ENCODE data around the gene DUXB. TPM values are rescaled to one million over a fixed set of nuclear protein-coding genes. Genes with fewer than 3 reads are reported as not detected.

DUXB gene
- total RNA-seq, 1 donor from 2014 or later = not detected

DNA sequence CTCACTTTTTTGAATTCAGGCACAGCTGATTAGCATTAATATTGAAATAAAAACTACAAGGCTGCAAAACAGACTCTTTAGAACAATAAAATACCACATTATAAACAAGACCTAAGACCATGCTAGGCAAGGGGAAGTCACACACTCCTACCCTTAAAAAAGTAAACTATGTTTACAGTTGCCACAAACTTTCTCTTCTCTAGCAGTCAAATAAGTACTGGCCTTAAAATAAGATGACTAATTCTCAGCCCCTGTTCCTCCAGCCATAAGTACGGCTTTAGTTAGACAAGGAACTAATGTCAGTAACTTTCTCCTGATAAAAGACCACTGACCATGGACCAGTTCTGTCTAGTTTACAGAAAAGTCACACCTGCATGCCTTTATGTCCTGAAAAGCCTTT is 44.6 kb upstream of the DUXB start:
- H3K9me3 Mint-ChIP-seq (ENCODE audit: unreplicated experiment) = peaks cover 6% of the 10 kb centered on the region
- H3K27me3 Mint-ChIP-seq (ENCODE audit: low read depth, unreplicated experiment) = peaks cover 2% of the 10 kb centered on the region
- Histone ChIP-seq H2AFZ (ENCODE audit: low read depth, low read length) (no peak overlapping the region), H3K4me2 (ENCODE audit: low read length) (no peak overlapping the region), H3K27me3 (ENCODE audit: insufficient read depth, low read length) (no peaks in the 10 kb centered on the region), H3K4me1 (ENCODE audit: insufficient read depth, low read length) (no peaks in the 10 kb centered on the region), H3K27ac (ENCODE audit: low read depth, low read length) (no peak overlapping the region), H4K20me1 (ENCODE audit: insufficient read depth, low read length) (no peaks in the 10 kb centered on the region), H3K9me3 (ENCODE audit: insufficient read depth, low read depth, low read length) (peaks cover 2% of the 10 kb centered on the region), H3K79me2 (ENCODE audit: insufficient read depth, low read length) (no peaks in the 10 kb centered on the region), H3K4me3 (ENCODE audit: insufficient read depth, low read depth, low read length) (no peak overlapping the region), H3K9ac (ENCODE audit: low read length) (no peak overlapping the region), H3K36me3 (ENCODE audit: insufficient read depth, low read length) (no peaks in the 10 kb centered on the region)
- DNase-seq (ENCODE audit: low read depth) = no peak
- no peak overlapping the region for H3K4me3 Mint-ChIP-seq (ENCODE audit: unreplicated experiment)
- no peak overlapping the region for H3K27ac Mint-ChIP-seq (ENCODE audit: unreplicated experiment)
- H3K4me1 Mint-ChIP-seq (ENCODE audit: low read depth, unreplicated experiment) = no peaks in the 10 kb centered on the region
- TF ChIP-seq EZH2 (IDR thresholded peaks at IDR 0.05; ENCODE audit: insufficient read depth, low read length) = no peak
- TF ChIP-seq, protein P1, sequence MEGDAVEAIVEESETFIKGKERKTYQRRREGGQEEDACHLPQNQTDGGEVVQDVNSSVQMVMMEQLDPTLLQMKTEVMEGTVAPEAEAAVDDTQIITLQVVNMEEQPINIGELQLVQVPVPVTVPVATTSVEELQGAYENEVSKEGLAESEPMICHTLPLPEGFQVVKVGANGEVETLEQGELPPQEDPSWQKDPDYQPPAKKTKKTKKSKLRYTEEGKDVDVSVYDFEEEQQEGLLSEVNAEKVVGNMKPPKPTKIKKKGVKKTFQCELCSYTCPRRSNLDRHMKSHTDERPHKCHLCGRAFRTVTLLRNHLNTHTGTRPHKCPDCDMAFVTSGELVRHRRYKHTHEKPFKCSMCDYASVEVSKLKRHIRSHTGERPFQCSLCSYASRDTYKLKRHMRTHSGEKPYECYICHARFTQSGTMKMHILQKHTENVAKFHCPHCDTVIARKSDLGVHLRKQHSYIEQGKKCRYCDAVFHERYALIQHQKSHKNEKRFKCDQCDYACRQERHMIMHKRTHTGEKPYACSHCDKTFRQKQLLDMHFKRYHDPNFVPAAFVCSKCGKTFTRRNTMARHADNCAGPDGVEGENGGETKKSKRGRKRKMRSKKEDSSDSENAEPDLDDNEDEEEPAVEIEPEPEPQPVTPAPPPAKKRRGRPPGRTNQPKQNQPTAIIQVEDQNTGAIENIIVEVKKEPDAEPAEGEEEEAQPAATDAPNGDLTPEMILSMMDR (IDR thresholded peaks at IDR 0.05; ENCODE audit: insufficient read depth, low read depth, low read length) = no peak
- FAIRE-seq = no peak
- no peaks in the 10 kb centered on the region for H3K36me3 Mint-ChIP-seq (ENCODE audit: low read depth, unreplicated experiment)

DNA sequence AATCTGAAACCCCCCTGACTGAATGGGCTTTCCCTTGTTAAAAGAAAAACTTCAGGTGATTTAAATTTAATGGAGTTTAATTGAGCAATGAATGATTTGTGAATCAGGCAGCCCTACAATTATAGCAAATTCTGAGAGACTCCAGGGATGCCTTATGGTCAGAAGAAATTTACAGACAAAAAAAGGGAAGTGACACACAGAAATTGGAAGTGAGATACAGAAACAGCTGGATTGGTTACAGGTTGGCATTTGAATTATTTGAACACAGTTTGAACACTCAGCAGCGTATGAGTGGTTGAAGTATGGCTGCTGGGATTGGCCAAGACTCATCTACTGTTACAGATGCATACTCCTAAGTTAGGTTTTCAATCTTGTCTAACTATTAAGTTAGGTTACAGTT is 44.0 kb upstream of the DUXB start:
- no peak for DNase-seq (ENCODE audit: low read depth)
- no peaks in the 10 kb centered on the region for H3K36me3 Mint-ChIP-seq (ENCODE audit: low read depth, unreplicated experiment)
- H3K4me3 ChIP-seq (ENCODE audit: insufficient read depth, low read depth, low read length) = no peak overlapping the region
- H3K36me3 ChIP-seq (ENCODE audit: insufficient read depth, low read length) = no peaks in the 10 kb centered on the region
- peaks cover 2% of the 10 kb centered on the region for H3K9me3 ChIP-seq (ENCODE audit: insufficient read depth, low read depth, low read length)
- H3K4me1 Mint-ChIP-seq (ENCODE audit: low read depth, unreplicated experiment) = no peaks in the 10 kb centered on the region
- no peak overlapping the region for H2AFZ ChIP-seq (ENCODE audit: low read depth, low read length)
- no peak overlapping the region for H3K4me2 ChIP-seq (ENCODE audit: low read length)
- no peaks in the 10 kb centered on the region for H3K79me2 ChIP-seq (ENCODE audit: insufficient read depth, low read length)
- no peaks in the 10 kb centered on the region for H3K27me3 ChIP-seq (ENCODE audit: insufficient read depth, low read length)
- H3K4me3 Mint-ChIP-seq (ENCODE audit: unreplicated experiment) = no peak overlapping the region
- H3K27me3 Mint-ChIP-seq (ENCODE audit: low read depth, unreplicated experiment) = peaks cover 2% of the 10 kb centered on the region
- H3K9ac ChIP-seq (ENCODE audit: low read length) = no peak overlapping the region
- TF ChIP-seq EZH2 (IDR thresholded peaks at IDR 0.05; ENCODE audit: insufficient read depth, low read length) = no peak
- TF ChIP-seq, protein P1 (IDR thresholded peaks at IDR 0.05; ENCODE audit: insufficient read depth, low read depth, low read length) = no peak
- peaks cover 6% of the 10 kb centered on the region for H3K9me3 Mint-ChIP-seq (ENCODE audit: unreplicated experiment)
- H3K4me1 ChIP-seq (ENCODE audit: insufficient read depth, low read length) = no peaks in the 10 kb centered on the region
- H3K27ac Mint-ChIP-seq (ENCODE audit: unreplicated experiment) = no peak overlapping the region
- H4K20me1 ChIP-seq (ENCODE audit: insufficient read depth, low read length) = no peaks in the 10 kb centered on the region
- no peak for FAIRE-seq
- H3K27ac ChIP-seq (ENCODE audit: low read depth, low read length) = no peak overlapping the region

DNA sequence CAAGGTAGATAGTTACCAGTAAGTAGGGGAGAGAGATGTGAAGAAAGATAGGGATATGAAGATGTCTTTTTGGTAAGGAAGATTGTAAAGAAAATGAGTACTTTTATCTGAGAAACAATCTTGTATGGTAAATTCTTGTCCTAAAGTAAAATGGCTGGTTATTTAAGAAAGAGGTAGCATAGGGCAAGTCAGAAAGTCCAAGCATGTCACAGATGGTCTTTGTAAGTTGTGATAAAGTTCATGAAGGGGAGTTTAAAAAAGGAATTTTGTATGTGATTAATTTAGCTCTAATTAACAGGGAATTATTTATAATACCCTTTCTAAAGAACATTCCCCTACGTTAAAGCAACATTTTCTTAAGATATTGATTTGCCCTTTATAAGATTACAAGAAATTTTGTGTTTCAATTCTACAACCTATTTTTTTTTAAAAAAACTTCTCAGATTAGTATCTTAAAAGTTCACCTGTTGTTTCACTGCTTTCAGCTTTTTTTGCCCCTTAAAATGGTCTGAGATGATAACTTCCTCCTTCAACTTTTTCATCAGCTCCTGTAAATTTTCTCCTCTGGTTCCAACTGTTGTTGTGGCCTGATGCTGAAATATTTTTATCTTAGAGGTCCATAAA is 41.3 kb upstream of the DUXB start:
- Mint-ChIP-seq H3K36me3 (ENCODE audit: low read depth, unreplicated experiment) (no peaks in the 10 kb centered on the region), H3K27ac (ENCODE audit: unreplicated experiment) (no peak overlapping the region), H3K9me3 (ENCODE audit: unreplicated experiment) (peaks cover 4% of the 10 kb centered on the region), H3K27me3 (ENCODE audit: low read depth, unreplicated experiment) (peaks cover 4% of the 10 kb centered on the region), H3K4me3 (ENCODE audit: unreplicated experiment) (no peak overlapping the region), H3K4me1 (ENCODE audit: low read depth, unreplicated experiment) (no peaks in the 10 kb centered on the region)
- no peaks in the 10 kb centered on the region for H3K36me3 ChIP-seq (ENCODE audit: insufficient read depth, low read length)
- H3K27me3 ChIP-seq (ENCODE audit: insufficient read depth, low read length) = no peaks in the 10 kb centered on the region
- no peak overlapping the region for H2AFZ ChIP-seq (ENCODE audit: low read depth, low read length)
- H3K4me3 ChIP-seq (ENCODE audit: insufficient read depth, low read depth, low read length) = no peak overlapping the region
- DNase-seq (ENCODE audit: low read depth) (no peak), FAIRE-seq (no peak)
- H3K79me2 ChIP-seq (ENCODE audit: insufficient read depth, low read length) = no peaks in the 10 kb centered on the region
- H3K9me3 ChIP-seq (ENCODE audit: insufficient read depth, low read depth, low read length) = peaks cover 2% of the 10 kb centered on the region
- no peak overlapping the region for H3K9ac ChIP-seq (ENCODE audit: low read length)
- no peak overlapping the region for H3K4me2 ChIP-seq (ENCODE audit: low read length)
- no peaks in the 10 kb centered on the region for H3K4me1 ChIP-seq (ENCODE audit: insufficient read depth, low read length)
- TF ChIP-seq, protein P1 (IDR thresholded peaks at IDR 0.05; ENCODE audit: insufficient read depth, low read depth, low read length) = no peak
- no peak for TF ChIP-seq EZH2 (IDR thresholded peaks at IDR 0.05; ENCODE audit: insufficient read depth, low read length)
- no peaks in the 10 kb centered on the region for H4K20me1 ChIP-seq (ENCODE audit: insufficient read depth, low read length)
- H3K27ac ChIP-seq (ENCODE audit: low read depth, low read length) = no peak overlapping the region
